ENCODE results near the gene EFNA3.

EFNA3 gene

GRCh38 chr1:155043793-155044192 is 34.8 kb upstream of the EFNA3 start:
- Histone ChIP-seq H3K4me3 (ENCODE audit: low read depth, low read length) (no peak overlapping the region), H3K27me3 (replicated peaks) (no peaks in the 10 kb centered on the region), H3K36me3 (replicated peaks) (no peaks in the 10 kb centered on the region), H3K27ac (no peak overlapping the region)
- in situ Hi-C loops (cut with HindIII; ENCODE audit: low pct_ligation_motif_present, low sequenced_read_pairs): no loop called here
- no peak for TF ChIP-seq CTCF (IDR thresholded peaks at IDR 0.05; ENCODE audit: low read depth, low read length, missing control alignments)
- DNase-seq: no peak

GRCh38 chr1:155044365-155044764 is 34.3 kb upstream of the EFNA3 start:
- no peak overlapping the region for H3K27ac ChIP-seq
- TF ChIP-seq CTCF (IDR thresholded peaks at IDR 0.05; ENCODE audit: low read depth, low read length, missing control alignments): no peak
- no peak for DNase-seq
- H3K36me3 ChIP-seq (replicated peaks): no peaks in the 10 kb centered on the region
- H3K4me3 ChIP-seq (ENCODE audit: low read depth, low read length): no peak overlapping the region
- no peaks in the 10 kb centered on the region for H3K27me3 ChIP-seq (replicated peaks)
- in situ Hi-C loops (cut with HindIII; ENCODE audit: low pct_ligation_motif_present, low sequenced_read_pairs): no loop called here

- no peak overlapping the region for H3K27ac ChIP-seq
- no peak overlapping the region for H3K4me3 ChIP-seq (ENCODE audit: low read depth, low read length)
- peak; percentile 83 for TF ChIP-seq CTCF (IDR thresholded peaks at IDR 0.05; ENCODE audit: low read depth, low read length, missing control alignments)
- H3K36me3 ChIP-seq (replicated peaks): no peaks in the 10 kb centered on the region
- H3K27me3 ChIP-seq (replicated peaks): no peaks in the 10 kb centered on the region
- in situ Hi-C loops (cut with HindIII; ENCODE audit: low pct_ligation_motif_present, low sequenced_read_pairs): no loop called here
- DNase-seq: peak; percentile 72
Observed at GRCh38 chr1:155044812-155045657, 33.6 kb upstream of the EFNA3 start.

- no peaks in the 10 kb centered on the region for H3K27me3 ChIP-seq (replicated peaks)
- no peak for DNase-seq
- H3K36me3 ChIP-seq (replicated peaks): no peaks in the 10 kb centered on the region
- no peak overlapping the region for H3K27ac ChIP-seq
- no peak for TF ChIP-seq CTCF (IDR thresholded peaks at IDR 0.05; ENCODE audit: low read depth, low read length, missing control alignments)
- H3K4me3 ChIP-seq (ENCODE audit: low read depth, low read length): no peak overlapping the region
- in situ Hi-C loops (cut with HindIII; ENCODE audit: low pct_ligation_motif_present, low sequenced_read_pairs): no loop called here
Observed at GRCh38 chr1:155048449-155049334, 29.9 kb upstream of the EFNA3 start.

GRCh38 chr1:155049651-155050559 is 28.7 kb upstream of the EFNA3 start:
- H3K27ac ChIP-seq: no peak overlapping the region

More at GRCh38 chr1:155049651-155050559, 28.7 kb upstream of the EFNA3 start:
- TF ChIP-seq CTCF (IDR thresholded peaks at IDR 0.05; ENCODE audit: low read depth, low read length, missing control alignments): no peak
- H3K4me3 ChIP-seq (ENCODE audit: low read depth, low read length): peak overlapping the region; percentile 67
- no peak for DNase-seq
- in situ Hi-C loops (cut with HindIII; ENCODE audit: low pct_ligation_motif_present, low sequenced_read_pairs): no loop called here
- no peaks in the 10 kb centered on the region for H3K36me3 ChIP-seq (replicated peaks)
- no peaks in the 10 kb centered on the region for H3K27me3 ChIP-seq (replicated peaks)

Data from brain microvascular endothelial cell (primary cell).